NCI-H2227 treated with DMSO at 0.1 percent for 48 hours (cell line): ENCODE results near the gene HPCAL4.

Experiments used
- DNase-seq: peaks from one replicate; lab custom pipeline; 2025; lab: John Stamatoyannopoulos, UW

Gene HPCAL4

GRCh38 chr1:39676948-39677548 lies 14.2 kb downstream of the HPCAL4 start:
- no peak for DNase-seq

DNA sequence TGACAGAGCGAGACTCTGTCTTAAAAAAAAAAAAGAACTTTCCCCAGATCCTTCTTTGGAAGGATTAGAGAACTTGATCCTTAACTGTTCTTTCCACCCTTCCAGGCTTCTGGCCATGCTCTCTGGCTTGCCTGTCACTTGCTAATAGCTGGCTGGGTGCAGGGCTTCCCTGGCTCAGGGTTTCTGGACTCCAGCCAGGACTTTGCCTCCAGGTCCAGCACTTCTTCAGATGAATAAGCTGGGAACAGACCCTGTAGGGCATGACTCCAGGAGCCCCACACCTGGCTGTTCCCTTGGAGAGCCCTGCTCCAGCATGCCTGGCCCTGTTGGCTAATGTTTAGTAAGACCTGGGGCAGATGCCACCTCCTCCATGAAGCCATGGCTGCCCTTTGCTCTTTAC lies 16.0 kb downstream of the HPCAL4 start:
- no peak for DNase-seq

- DNase-seq = no peak
These were observed 18.0 kb downstream of the HPCAL4 start for GRCh38 chr1:39673215-39673614.

GRCh38 chr1:39672551-39672947 lies 18.7 kb downstream of the HPCAL4 start:
- DNase-seq = no peak

- DNase-seq = peak; percentile 22
These were observed 19.3 kb downstream of the HPCAL4 start, which contains the start of gene NT5C1A for GRCh38 chr1:39671793-39672550. NT5C1A (minus strand) TSS chr1:39672107; CDS start chr1:39672038, 69 bp downstream.

GRCh38 chr1:39671433-39671792 lies 19.8 kb downstream of the HPCAL4 start:
- DNase-seq = no peak

- DNase-seq = peak; percentile 31
These were observed 20.5 kb downstream of the HPCAL4 start for GRCh38 chr1:39670689-39671088.

- no peak for DNase-seq
These were observed 22.3 kb downstream of the HPCAL4 start for GRCh38 chr1:39668894-39669293.

GRCh38 chr1:39668111-39668510 lies 23.1 kb downstream of the HPCAL4 start:
- DNase-seq = no peak

GRCh38 chr1:39666772-39667171 lies 24.5 kb downstream of the HPCAL4 start:
- DNase-seq = no peak

DNA sequence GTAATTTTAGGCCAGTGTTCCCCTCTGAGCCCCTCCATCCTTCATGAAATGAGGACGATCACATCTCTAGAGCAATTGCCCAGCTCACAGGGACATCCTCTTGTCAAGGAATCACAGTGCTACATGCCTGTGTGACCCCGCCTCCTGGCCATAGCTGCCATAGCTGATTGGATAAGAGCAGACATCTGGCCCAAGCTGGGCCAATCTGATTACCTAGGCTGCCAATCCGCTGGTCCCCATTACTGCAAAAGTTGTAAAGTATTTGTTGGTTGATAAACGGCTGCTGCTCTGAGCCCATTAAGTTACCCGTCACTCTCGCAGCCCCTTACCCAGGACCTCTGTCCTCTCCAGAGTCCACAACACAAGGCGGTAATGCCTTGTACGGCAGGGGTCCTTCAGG lies 27.7 kb downstream of the HPCAL4 start:
- DNase-seq = no peak

DNA sequence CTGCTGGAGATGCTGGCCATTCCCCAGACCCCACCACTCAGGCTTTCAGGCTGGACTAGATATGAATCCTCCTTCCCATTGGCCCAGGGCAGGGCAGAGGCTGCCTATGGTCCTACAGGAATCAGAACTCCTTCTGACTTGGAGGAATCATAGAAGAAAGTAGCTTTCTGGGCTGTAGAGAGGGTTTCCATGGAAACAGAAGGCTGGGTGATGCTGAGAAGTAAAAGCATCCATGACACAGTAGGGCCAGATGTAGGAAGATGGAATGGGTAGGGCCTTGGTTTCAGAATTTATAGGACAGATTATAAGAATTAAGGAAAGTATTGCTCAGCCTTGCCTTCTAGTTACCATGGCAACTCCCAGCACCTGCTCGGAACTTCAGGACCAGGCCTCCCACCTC lies 28.4 kb downstream of the HPCAL4 start:
- no peak for DNase-seq

DNA sequence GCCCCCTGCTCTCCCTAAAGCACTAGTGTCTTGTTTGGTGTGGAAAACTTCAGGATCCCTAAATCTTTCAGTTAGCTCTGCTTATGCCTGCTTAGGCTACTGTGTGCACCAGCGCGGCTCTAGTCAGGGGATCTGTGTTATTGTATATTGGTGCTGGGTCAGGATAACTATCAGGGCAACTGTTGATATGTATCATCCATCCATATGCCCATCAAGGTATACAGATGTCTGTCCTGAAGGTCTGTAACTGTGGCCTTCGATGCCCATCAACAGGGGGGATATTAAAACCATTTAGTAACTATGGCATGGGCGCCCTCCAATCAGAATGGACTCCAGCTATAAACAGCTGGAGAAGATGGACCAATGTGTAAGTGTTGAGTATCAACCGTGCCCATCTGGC lies 31.7 kb downstream of the HPCAL4 start:
- no peak for DNase-seq

- no peak for DNase-seq
These were observed 32.1 kb downstream of the HPCAL4 start for GRCh38 chr1:39659110-39659509.

DNA sequence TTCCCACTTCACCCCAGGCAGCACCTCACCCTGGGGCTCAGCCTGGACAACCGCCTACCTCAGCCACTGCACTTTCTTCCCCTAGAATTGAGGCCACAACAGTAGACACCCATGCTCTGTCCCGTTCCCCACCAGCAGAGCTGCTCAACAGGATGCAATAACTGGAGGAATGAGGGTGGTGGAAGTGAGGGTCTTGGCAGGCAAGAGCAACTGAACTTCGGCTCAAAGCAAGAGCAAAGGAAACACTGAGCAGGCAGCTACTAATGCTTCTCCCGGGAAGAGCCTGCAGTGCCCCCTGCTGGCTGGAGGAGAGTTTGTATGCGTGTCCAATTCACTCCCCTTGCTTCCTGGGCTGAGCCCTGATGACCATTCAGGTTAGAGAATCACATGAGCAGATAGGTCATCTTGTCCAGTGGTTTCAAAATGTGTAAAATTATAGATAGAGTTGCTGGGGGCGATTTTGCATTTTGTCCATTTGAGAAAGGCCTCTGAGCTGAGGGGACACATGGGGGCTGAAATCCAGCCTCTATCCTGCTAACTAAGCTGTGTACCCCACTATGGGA lies 33.2 kb downstream of the HPCAL4 start:
- peak; percentile 37 for DNase-seq

DNA sequence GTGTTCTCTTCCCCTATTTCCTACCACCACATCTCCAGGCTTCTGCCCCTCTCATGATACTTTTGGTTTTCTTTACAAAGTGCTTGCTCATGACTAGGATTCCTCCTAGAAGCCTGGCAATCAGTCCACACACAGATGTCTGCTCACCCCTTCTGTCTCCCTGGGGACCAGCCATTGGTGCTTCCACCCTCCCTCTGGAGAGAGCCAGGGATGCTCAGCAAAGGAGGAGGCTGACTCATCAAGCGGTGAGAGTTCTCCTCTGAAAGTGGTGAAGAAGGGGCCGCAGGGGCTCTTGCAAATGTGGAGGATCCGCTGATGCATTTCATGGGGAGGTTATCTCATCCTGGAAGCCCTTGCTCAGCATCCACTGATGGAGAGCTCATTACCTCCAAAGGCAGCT lies 33.8 kb downstream of the HPCAL4 start:
- DNase-seq = no peak

DNA sequence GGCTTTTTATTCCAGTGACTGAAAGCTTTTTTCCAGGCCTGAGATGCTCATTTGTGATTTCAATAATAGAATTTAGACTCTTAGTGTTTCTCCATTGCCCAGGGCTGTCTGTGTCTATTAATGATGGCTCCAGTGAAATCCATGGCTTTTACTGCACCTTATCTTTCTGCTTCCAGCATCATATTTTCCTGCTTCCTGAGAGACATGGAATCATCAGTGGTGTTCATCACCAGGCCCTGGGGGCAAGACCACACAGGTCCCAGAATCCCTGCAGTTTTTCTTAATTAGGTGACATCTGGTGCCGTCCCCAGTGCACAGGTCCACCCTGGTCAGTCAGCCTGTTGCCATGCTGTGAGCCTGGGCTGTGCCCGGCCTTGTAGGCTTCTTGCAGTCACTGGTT lies 34.8 kb downstream of the HPCAL4 start:
- DNase-seq = no peak

GRCh38 chr1:39655578-39656268 lies 35.5 kb downstream of the HPCAL4 start:
- no peak for DNase-seq

DNA sequence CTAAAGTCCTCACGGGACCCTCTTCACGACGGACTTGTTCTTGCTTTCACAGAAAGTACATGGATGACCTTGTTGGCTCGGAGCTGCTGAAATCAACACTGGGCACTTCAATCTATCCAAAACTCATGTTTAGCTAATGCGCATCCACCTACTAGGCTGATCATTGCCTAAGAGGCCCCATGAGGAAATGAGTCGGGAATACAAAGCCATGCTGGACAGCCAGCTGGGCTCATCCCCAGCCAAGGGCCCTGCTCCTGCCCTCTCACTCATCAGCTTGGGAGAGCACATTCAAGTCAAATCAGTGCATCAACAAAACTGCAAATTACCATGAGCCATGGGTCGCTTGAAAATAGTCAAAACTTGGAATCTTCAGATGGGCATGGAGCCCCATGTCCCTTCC lies 36.9 kb downstream of the HPCAL4 start:
- DNase-seq = no peak

GRCh38 chr1:39653546-39654031 lies 37.6 kb downstream of the HPCAL4 start:
- DNase-seq = peak; percentile 85

GRCh38 chr1:39652554-39652953 lies 38.7 kb downstream of the HPCAL4 start:
- DNase-seq = no peak

- DNase-seq = no peak
These were observed 39.1 kb downstream of the HPCAL4 start for GRCh38 chr1:39652105-39652504.

DNA sequence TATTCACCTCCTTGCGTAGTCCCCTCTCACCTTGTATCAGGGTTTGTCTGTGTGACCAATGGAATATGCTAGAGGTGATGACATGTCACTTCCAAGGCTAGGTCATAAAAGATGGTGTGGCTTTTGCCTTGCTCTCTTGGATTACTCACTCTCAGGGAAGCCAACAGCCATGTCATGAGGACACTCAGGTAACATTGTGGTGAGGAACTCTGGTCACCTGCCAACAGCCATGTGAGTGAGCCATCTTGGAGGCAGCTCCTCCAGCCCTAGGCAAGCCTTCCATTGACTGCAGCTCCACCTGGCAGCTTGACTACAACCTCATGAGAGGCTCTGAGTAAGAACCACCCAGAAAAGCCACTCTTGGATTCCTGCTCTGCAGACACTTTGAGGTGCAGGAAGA lies 40.8 kb downstream of the HPCAL4 start:
- no peak for DNase-seq
